ENCODE results near the gene DNMT3A.

DNA sequence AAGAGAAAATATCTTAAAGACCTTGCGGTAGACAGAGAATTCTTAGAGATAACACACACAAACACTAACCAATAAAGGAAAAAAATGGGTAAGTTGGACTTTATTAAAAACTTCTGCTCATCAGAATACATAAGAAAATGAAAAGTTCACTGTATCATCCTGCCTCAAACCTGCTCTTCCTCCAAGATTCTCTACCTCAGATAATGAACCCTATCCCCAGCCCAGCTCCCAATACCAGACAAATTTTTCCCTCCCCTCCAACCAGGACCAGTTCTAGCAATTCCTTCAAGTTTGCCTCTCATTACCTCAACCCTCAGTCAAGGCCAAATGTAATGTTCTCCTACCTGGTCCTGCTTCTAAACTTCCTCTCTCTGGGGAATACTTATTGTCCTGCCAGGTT, 79.4 kb downstream of the DNMT3A start:
- TF ChIP-seq, protein P1, sequence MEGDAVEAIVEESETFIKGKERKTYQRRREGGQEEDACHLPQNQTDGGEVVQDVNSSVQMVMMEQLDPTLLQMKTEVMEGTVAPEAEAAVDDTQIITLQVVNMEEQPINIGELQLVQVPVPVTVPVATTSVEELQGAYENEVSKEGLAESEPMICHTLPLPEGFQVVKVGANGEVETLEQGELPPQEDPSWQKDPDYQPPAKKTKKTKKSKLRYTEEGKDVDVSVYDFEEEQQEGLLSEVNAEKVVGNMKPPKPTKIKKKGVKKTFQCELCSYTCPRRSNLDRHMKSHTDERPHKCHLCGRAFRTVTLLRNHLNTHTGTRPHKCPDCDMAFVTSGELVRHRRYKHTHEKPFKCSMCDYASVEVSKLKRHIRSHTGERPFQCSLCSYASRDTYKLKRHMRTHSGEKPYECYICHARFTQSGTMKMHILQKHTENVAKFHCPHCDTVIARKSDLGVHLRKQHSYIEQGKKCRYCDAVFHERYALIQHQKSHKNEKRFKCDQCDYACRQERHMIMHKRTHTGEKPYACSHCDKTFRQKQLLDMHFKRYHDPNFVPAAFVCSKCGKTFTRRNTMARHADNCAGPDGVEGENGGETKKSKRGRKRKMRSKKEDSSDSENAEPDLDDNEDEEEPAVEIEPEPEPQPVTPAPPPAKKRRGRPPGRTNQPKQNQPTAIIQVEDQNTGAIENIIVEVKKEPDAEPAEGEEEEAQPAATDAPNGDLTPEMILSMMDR (IDR thresholded peaks at IDR 0.05) = no peak
- TF ChIP-seq POLR2A (IDR thresholded peaks at IDR 0.05) (no peak), EP300 (IDR thresholded peaks at IDR 0.05) (no peak), POLR2AphosphoS5 (IDR thresholded peaks at IDR 0.05) (no peak)
